IMR-90 (cell line): ENCODE data around the gene MTMR2.

ENCODE experiments used
- BHLHE40 ChIP-seq: fragments of 150-350 bp; IDR thresholded peaks from 2 replicates; pipeline ENCODE4 v1.6.1; 2016; ENCODE audit warnings: mild to moderate bottlenecking, low read depth, low read length
- CEBPB ChIP-seq: IDR thresholded peaks from 2 replicates; pipeline ENCODE4 v1.6.1; 2012; ENCODE audit warnings: low read depth, low read length, improper control_type of control experiment
- FOS ChIP-seq: fragments of 150-350 bp; IDR thresholded peaks from 2 replicates; pipeline ENCODE4 v1.6.1; 2016; ENCODE audit warnings: low read depth, low read length
- MAZ ChIP-seq: IDR thresholded peaks from 2 replicates; pipeline ENCODE4 v1.6.1; 2012; ENCODE audit warnings: low read depth, mild to moderate bottlenecking, low read length, improper control_type of control experiment, moderate library complexity, borderline replicate concordance
- POLR2A ChIP-seq: IDR thresholded peaks from 2 replicates; pipeline ENCODE4 v1.6.1; 2012; ENCODE audit warnings: mild to moderate bottlenecking, low read depth, low read length
- RAD21 ChIP-seq: IDR thresholded peaks from 2 replicates; pipeline ENCODE4 v1.6.1; 2012; ENCODE audit warnings: low read length, improper control_type of control experiment
- TF ChIP-seq, protein P1 (sequence below): conservative IDR thresholded peaks from 2 replicates; pipeline ENCODE4 v1.5.1; 2012; ENCODE audit warnings: mild to moderate bottlenecking, low read depth, low read length, improper control_type of control experiment

DNA sequence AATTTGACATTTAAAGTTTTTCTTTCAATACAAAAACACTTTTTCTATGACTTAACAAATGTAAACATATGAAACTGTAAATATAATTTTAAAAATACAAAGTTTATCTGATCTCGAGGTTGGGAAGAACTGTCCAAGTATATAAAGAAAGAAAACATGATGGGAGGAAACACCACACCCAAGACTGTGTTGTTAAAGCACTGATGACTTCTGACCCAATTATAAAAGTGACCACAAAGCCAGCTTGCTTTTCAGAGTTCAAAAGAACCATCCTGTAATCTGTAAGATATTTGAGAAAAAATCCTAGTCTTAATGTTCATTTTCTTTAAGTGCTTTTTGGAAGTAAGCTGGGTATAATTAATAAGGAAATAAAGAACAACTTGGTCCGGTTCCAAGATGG lies 118.0 kb downstream of the MTMR2 start:
- TF ChIP-seq, protein P1, sequence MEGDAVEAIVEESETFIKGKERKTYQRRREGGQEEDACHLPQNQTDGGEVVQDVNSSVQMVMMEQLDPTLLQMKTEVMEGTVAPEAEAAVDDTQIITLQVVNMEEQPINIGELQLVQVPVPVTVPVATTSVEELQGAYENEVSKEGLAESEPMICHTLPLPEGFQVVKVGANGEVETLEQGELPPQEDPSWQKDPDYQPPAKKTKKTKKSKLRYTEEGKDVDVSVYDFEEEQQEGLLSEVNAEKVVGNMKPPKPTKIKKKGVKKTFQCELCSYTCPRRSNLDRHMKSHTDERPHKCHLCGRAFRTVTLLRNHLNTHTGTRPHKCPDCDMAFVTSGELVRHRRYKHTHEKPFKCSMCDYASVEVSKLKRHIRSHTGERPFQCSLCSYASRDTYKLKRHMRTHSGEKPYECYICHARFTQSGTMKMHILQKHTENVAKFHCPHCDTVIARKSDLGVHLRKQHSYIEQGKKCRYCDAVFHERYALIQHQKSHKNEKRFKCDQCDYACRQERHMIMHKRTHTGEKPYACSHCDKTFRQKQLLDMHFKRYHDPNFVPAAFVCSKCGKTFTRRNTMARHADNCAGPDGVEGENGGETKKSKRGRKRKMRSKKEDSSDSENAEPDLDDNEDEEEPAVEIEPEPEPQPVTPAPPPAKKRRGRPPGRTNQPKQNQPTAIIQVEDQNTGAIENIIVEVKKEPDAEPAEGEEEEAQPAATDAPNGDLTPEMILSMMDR = no peak
- no peak for TF ChIP-seq POLR2A
- no peak for TF ChIP-seq FOS
- no peak for TF ChIP-seq RAD21
- no peak for TF ChIP-seq CEBPB
- no peak for TF ChIP-seq MAZ
- no peak for TF ChIP-seq BHLHE40
